K562 (cell line): ENCODE measurements around the gene ASIC3. TPM values are rescaled to one million over a fixed set of nuclear protein-coding genes. Genes with fewer than 3 reads are reported as not detected.
A peak's percentile ranks its signal among the peaks of the same experiment; 100 is the strongest.

Experiments used
- CAMTA2 ChIP-seq: fragments of 250-450 bp; sonication (Bioruptor Pico); conservative IDR thresholded peaks from 2 replicates; pipeline ENCODE4 v1.5.1; 2022
- DMBX1 ChIP-seq: fragments of 250-450 bp; sonication (Bioruptor Pico); IDR thresholded peaks from 2 replicates; pipeline ENCODE4 v1.8.0; 2022; ENCODE audit warnings: inconsistent platforms, mild to moderate bottlenecking, moderate library complexity, borderline replicate concordance
- ELF4 ChIP-seq: fragments of 450-650 bp; formaldehyde crosslinking; IDR thresholded peaks from 2 replicates; pipeline ENCODE4 v1.4.0; 2022; ENCODE audit warnings: missing genetic modification characterization
- ESRRA ChIP-seq: fragments of 450-650 bp; IDR thresholded peaks from 2 replicates; pipeline ENCODE4 v1.6.1; 2014; ENCODE audit warnings: low read depth, mild to moderate bottlenecking, moderate library complexity, borderline replicate concordance
- FOXM1 ChIP-seq, 2 experiments: fragments of 450-650 bp in 1 of 2; sonication (generic) in 1 of 2; formaldehyde crosslinking in 1 of 2; IDR thresholded peaks; 2 replicates each; pipeline versions ENCODE4 v1.6.1 to v1.9.0; 2017 to 2022; ENCODE audit warnings: low read depth in 2 of 2, mild to moderate bottlenecking in 2 of 2, missing genetic modification reagents in 1 of 2, moderate library complexity in 1 of 2
- FUS ChIP-seq: fragments of 200-400 bp; formaldehyde crosslinking; optimal IDR thresholded peaks from 2 replicates; pipeline ENCODE3; 2017; ENCODE audit warnings: low read depth, low read length
- GABPA ChIP-seq: fragments of 200-800 bp; sonication (Bioruptor generic); conservative IDR thresholded peaks from 2 replicates; pipeline ENCODE4 v1.6.1; 2016; ENCODE audit warnings: low read depth, missing genetic modification characterization, missing compliant biosample characterization
- GATAD2A ChIP-seq: fragments of 450-650 bp; IDR thresholded peaks from 2 replicates; pipeline ENCODE4 v1.6.1; 2017
- HIVEP1 ChIP-seq: fragments of 250-450 bp; sonication (Bioruptor Pico); IDR thresholded peaks from 2 replicates; pipeline ENCODE4 v1.4.0; 2020; ENCODE audit warnings: mild to moderate bottlenecking
- L3MBTL2 ChIP-seq: fragments of 450-650 bp; IDR thresholded peaks from 2 replicates; pipeline ENCODE4 v1.6.1; 2016; ENCODE audit warnings: mild to moderate bottlenecking, moderate library complexity
- MAZ ChIP-seq, 2 experiments: fragments of 450-650 bp in 1 of 2; sonication (generic) in 1 of 2; formaldehyde crosslinking; IDR thresholded peaks in 1 of 2; conservative IDR thresholded peaks in 1 of 2; 2 replicates each; pipeline versions ENCODE4 v1.4.0 to v1.5.0; 2020; ENCODE audit warnings: mild to moderate bottlenecking in 1 of 2, missing genetic modification reagents in 1 of 2
- NCOA6 ChIP-seq: fragments of 450-650 bp; IDR thresholded peaks from 2 replicates; pipeline ENCODE4 v1.6.1; 2017; ENCODE audit warnings: mild to moderate bottlenecking
- PHF20 ChIP-seq: fragments of 450-650 bp; IDR thresholded peaks from 2 replicates; pipeline ENCODE4 v1.6.1; 2018; ENCODE audit not compliant: partially characterized antibody
- PTBP1 ChIP-seq: fragments of 200-400 bp; formaldehyde crosslinking; IDR thresholded peaks from 2 replicates; pipeline ENCODE4 v1.6.1; 2017; ENCODE audit warnings: low read depth, low read length
- RFX5 ChIP-seq: IDR thresholded peaks from 2 replicates; pipeline ENCODE4 v1.6.1; 2011; ENCODE audit warnings: low read depth, mild to moderate bottlenecking, improper control_type of control experiment, low read length
- TAF1 ChIP-seq: IDR thresholded peaks from 2 replicates; pipeline ENCODE4 v1.6.1; 2011; ENCODE audit warnings: mild to moderate bottlenecking, low read length, moderate library complexity; ENCODE audit not compliant: insufficient read depth, control insufficient read depth, severe bottlenecking; ENCODE audit errors: extremely low read depth
- TAF7 ChIP-seq: fragments of 450-650 bp; IDR thresholded peaks from 2 replicates; pipeline ENCODE4 v1.6.1; 2016; ENCODE audit warnings: missing genetic modification characterization, missing compliant biosample characterization
- ZBTB7A ChIP-seq: IDR thresholded peaks from 2 replicates; pipeline ENCODE4 v1.6.1; 2011; ENCODE audit warnings: low read depth, mild to moderate bottlenecking, low read length, moderate library complexity, borderline replicate concordance; ENCODE audit not compliant: control insufficient read depth
- ZBTB8A ChIP-seq: fragments of 450-650 bp; IDR thresholded peaks from 2 replicates; pipeline ENCODE4 v1.6.1; 2018; ENCODE audit warnings: mild to moderate bottlenecking, moderate library complexity; ENCODE audit not compliant: partially characterized antibody
- ZNF134 ChIP-seq: fragments of 250-450 bp; sonication (Bioruptor Pico); conservative IDR thresholded peaks from 2 replicates; pipeline ENCODE4 v1.4.0; 2020
- ZNF316 ChIP-seq: fragments of 450-650 bp; IDR thresholded peaks from 2 replicates; pipeline ENCODE4 v1.6.1; 2016
- ZNF324 ChIP-seq: fragments of 250-450 bp; sonication (Bioruptor Pico); IDR thresholded peaks from 2 replicates; pipeline ENCODE4 v1.4.0; 2020; ENCODE audit warnings: mild to moderate bottlenecking
- ZNF445 ChIP-seq: fragments of 250-450 bp; sonication (Bioruptor Pico); IDR thresholded peaks from 2 replicates; pipeline ENCODE4 v1.4.0; 2020; ENCODE audit warnings: low read depth, mild to moderate bottlenecking, moderate library complexity
- ZNF583 ChIP-seq: fragments of 250-450 bp; sonication (Bioruptor Pico); IDR thresholded peaks from 2 replicates; pipeline ENCODE4 v1.4.0; 2020
- polyA plus RNA-seq, 8 experiments: library from polyadenylated mRNA; depleted of rRNA in 4 of 8; stranded (reverse) in 5 of 8; unstranded in 3 of 8; fragments of >200 nt; fragmentation: Nextera tagmentation in 2 of 8; fragmentation: Illumina TruSeq in 1 of 8; extraction: Ambion mirVana in 2 of 8; extraction: Trizol in 1 of 8; gene quantifications; 2 replicates each; pipeline versions ENCODE4 v1.2.1 to v1.2.3, GENCODE V29; 2011 to 2014; ENCODE audit warnings: inconsistent platforms in 1 of 8, missing spikeins in 1 of 8
- total RNA-seq, 7 experiments: library from RNA; depleted of rRNA in 6 of 7; stranded (reverse); fragments of >200 nt in 6 of 7; fragmentation: Illumina TruSeq in 2 of 7; extraction: Trizol in 2 of 7; gene quantifications; 2 replicates each; pipeline versions ENCODE4 v1.2.1 to v1.2.3, GENCODE V29; 2011 to 2021; ENCODE audit warnings: low replicate concordance in 1 of 7
- TF ChIP-seq, protein P1 (sequence below): fragments of 250-450 bp; sonication (Bioruptor Pico); IDR thresholded peaks from 2 replicates; pipeline ENCODE4 v1.8.0; 2021; ENCODE audit warnings: borderline replicate concordance, mild to moderate bottlenecking, moderate library complexity; ENCODE audit not compliant: poor library complexity, severe bottlenecking
- TF ChIP-seq, protein P2 (sequence below), 2 experiments: fragments of 450-650 bp; IDR thresholded peaks; 2 replicates each; pipeline ENCODE4 v1.6.1; 2018; ENCODE audit warnings: mild to moderate bottlenecking in 2 of 2, low read depth in 1 of 2; ENCODE audit not compliant: partially characterized antibody in 2 of 2

ASIC3 gene
- total and polyA plus RNA-seq, 9 of the 15 experiments (the other 6 are each of a cell fraction or from before 2014, with no cell fraction given), result 0.11 to 5.0 (median 0.87) TPM

DNA sequence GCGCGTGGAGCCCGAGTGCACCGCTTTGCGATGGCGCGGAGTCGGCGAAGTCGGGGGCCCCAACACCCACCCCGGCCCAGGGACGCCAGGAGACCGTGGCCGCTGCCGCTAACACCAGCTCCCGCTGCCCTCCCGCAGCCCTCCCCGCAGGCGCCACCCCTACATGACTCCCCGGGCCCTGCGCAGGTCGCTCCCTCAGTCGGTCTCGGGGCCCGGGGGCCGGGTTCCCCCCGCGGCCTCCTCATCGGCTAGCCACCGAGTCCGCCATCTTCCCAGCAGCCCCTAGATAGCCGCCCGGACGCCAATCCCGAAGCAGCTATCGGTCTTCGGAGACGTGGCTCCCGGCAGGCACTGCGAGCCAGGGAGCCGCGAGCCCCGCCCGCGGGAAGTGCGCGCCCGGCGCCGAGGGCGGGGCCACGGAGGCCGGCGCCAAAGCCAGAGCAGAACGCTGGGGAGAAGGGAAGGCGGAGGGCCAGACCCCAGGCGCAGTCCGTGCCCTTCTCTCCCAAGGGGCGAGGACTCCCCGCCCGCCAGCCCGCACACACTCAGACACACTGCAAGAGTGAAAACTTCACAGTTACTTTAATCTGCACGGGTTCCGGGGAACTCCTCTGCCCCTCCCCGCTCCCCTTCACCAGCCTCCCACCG lies 32.3 kb downstream of the ASIC3 start, which contains the start of gene FASTK (continued):
- peak; percentile 99 for TF ChIP-seq MAZ (CRISPR knock-in tag; conservative IDR thresholded peaks at IDR 0.05 in 1 of 2, IDR thresholded peaks at IDR 0.05 in 1 of 2)
- TF ChIP-seq FOXM1 (IDR thresholded peaks at IDR 0.05; ENCODE audit: low read depth), result no peak
- TF ChIP-seq FOXM1 (CRISPR knock-in tag; IDR thresholded peaks at IDR 0.05; ENCODE audit: low read depth), result no peak; the same call in none of the 2 replicates
- TF ChIP-seq DMBX1 (CRISPR knock-in tag), result no peak
- peak; percentile 71 for TF ChIP-seq ESRRA
- TF ChIP-seq TAF1, result peak; percentile 96
- no peak for TF ChIP-seq NCOA6
- no peak for TF ChIP-seq PTBP1
- TF ChIP-seq ZNF445 (CRISPR knock-in tag), result no peak
- no peak for TF ChIP-seq ZNF324 (CRISPR knock-in tag)
- TF ChIP-seq GABPA, result no peak
- 0 out of 2 replicates have a peak, but pooled peaks have one; percentile 28 for TF ChIP-seq HIVEP1 (CRISPR knock-in tag)
- TF ChIP-seq GATAD2A, result peak; percentile 41; the same call in 1 of the 2 replicates
- TF ChIP-seq ELF4, result no peak
- no peak for TF ChIP-seq ZNF134
- TF ChIP-seq, protein P1, sequence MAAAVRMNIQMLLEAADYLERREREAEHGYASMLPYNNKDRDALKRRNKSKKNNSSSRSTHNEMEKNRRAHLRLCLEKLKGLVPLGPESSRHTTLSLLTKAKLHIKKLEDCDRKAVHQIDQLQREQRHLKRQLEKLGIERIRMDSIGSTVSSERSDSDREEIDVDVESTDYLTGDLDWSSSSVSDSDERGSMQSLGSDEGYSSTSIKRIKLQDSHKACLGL (CRISPR knock-in tag), result no peak
- peak; percentile 68 for TF ChIP-seq FUS
- TF ChIP-seq TAF7 (tag), result peak; percentile 94
- peak; percentile 10; the same call in 1 of the 2 replicates for TF ChIP-seq ZNF583 (CRISPR knock-in tag)
- TF ChIP-seq ZNF316, result no peak
- no peak for TF ChIP-seq ZBTB8A
- TF ChIP-seq PHF20, result peak; percentile 84
- TF ChIP-seq CAMTA2 (CRISPR knock-in tag), result no peak; the same call in 1 of the 2 replicates
- TF ChIP-seq L3MBTL2, result peak; percentile 49
- TF ChIP-seq, protein P2, sequence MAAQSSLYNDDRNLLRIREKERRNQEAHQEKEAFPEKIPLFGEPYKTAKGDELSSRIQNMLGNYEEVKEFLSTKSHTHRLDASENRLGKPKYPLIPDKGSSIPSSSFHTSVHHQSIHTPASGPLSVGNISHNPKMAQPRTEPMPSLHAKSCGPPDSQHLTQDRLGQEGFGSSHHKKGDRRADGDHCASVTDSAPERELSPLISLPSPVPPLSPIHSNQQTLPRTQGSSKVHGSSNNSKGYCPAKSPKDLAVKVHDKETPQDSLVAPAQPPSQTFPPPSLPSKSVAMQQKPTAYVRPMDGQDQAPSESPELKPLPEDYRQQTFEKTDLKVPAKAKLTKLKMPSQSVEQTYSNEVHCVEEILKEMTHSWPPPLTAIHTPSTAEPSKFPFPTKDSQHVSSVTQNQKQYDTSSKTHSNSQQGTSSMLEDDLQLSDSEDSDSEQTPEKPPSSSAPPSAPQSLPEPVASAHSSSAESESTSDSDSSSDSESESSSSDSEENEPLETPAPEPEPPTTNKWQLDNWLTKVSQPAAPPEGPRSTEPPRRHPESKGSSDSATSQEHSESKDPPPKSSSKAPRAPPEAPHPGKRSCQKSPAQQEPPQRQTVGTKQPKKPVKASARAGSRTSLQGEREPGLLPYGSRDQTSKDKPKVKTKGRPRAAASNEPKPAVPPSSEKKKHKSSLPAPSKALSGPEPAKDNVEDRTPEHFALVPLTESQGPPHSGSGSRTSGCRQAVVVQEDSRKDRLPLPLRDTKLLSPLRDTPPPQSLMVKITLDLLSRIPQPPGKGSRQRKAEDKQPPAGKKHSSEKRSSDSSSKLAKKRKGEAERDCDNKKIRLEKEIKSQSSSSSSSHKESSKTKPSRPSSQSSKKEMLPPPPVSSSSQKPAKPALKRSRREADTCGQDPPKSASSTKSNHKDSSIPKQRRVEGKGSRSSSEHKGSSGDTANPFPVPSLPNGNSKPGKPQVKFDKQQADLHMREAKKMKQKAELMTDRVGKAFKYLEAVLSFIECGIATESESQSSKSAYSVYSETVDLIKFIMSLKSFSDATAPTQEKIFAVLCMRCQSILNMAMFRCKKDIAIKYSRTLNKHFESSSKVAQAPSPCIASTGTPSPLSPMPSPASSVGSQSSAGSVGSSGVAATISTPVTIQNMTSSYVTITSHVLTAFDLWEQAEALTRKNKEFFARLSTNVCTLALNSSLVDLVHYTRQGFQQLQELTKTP (IDR thresholded peaks at IDR 0.05; ENCODE audit: low read depth in 1 of 2, partially characterized antibody in 2 of 2), result peak in 1 of 2 experiments; percentile 91
- TF ChIP-seq ZBTB7A, result peak; percentile 40; the same call in 1 of the 2 replicates
- TF ChIP-seq RFX5, result no peak
